OCI-LY7 (cell line): ENCODE measurements around the gene KCNK1. TPM values are rescaled to one million over a fixed set of nuclear protein-coding genes. Genes with fewer than 3 reads are reported as not detected.

Source experiments
- BruUV-seq: library from RNA; stranded (reverse); fragments of 400-500 nt; replicated peaks from 2 replicates; lab custom pipeline; 2021; lab: Mats Ljungman, UMichigan
- CTCF ChIA-PET: fragments of 300-600 bp; sonication (Branson Sonifier 250); formaldehyde crosslinking; loops from one replicate; lab custom pipeline; 2022; ENCODE audit warnings: antibody characterized with exemption; ENCODE audit not compliant: unreplicated experiment; lab: Charles Lee
- POLR2A ChIA-PET: fragments of 300-600 bp; sonication (Branson Sonifier 250); formaldehyde crosslinking; loops from one replicate; lab custom pipeline; 2022; ENCODE audit warnings: antibody characterized with exemption; lab: Charles Lee
- DNase-seq: peaks from one replicate; pipeline ENCODE4 v3.0.0-alpha.2; 2015; ENCODE audit warnings: low spot score
- H2AFZ ChIP-seq: fragments of 200-600 bp; sonication (generic), shearing (Covaris generic); 2 replicates; pipeline ENCODE4 v1.6.1; 2014; ENCODE audit warnings: mild to moderate bottlenecking, antibody characterized with exemption, low read length, moderate library complexity
- H3K27ac ChIP-seq: fragments of 200-600 bp; sonication (generic); 2 replicates; pipeline ENCODE4 v1.5.1; 2014; ENCODE audit warnings: mixed run types, low read depth, mild to moderate bottlenecking, moderate library complexity, low read length, inconsistent platforms; ENCODE audit not compliant: poor library complexity, severe bottlenecking
- H3K36me3 ChIP-seq: fragments of 200-600 bp; sonication (generic); 2 replicates; pipeline ENCODE4 v1.6.1; 2014; ENCODE audit warnings: mild to moderate bottlenecking, antibody characterized with exemption, low read length, moderate library complexity, mixed read lengths; ENCODE audit not compliant: insufficient read depth
- H3K4me1 ChIP-seq: fragments of 200-600 bp; sonication (generic); 2 replicates; pipeline ENCODE4 v1.5.1; 2014; ENCODE audit warnings: mild to moderate bottlenecking, low read length; ENCODE audit not compliant: insufficient read depth, poor library complexity, severe bottlenecking
- H3K4me2 ChIP-seq: fragments of 200-600 bp; sonication (generic); 2 replicates; pipeline ENCODE4 v1.6.1; 2014; ENCODE audit warnings: mild to moderate bottlenecking, low read length
- H3K4me3 ChIP-seq: fragments of 200-600 bp; sonication (generic); 2 replicates; pipeline ENCODE4 v1.5.1; 2014; ENCODE audit warnings: mild to moderate bottlenecking, low read depth, low read length; ENCODE audit not compliant: poor library complexity, severe bottlenecking
- H3K79me2 ChIP-seq: fragments of 200-600 bp; sonication (generic); 2 replicates; pipeline ENCODE4 v1.6.1; 2016; ENCODE audit warnings: low read depth, mild to moderate bottlenecking, low read length, moderate library complexity, mixed read lengths; ENCODE audit not compliant: insufficient read depth
- H3K9me2 ChIP-seq: fragments of 200-600 bp; sonication (generic); 2 replicates; pipeline ENCODE4 v1.6.1; 2016; ENCODE audit warnings: mild to moderate bottlenecking, low read length, mixed read lengths; ENCODE audit not compliant: insufficient read depth
- H3K9me3 ChIP-seq: fragments of 200-600 bp; sonication (generic); 2 replicates; pipeline ENCODE4 v1.6.1; 2014; ENCODE audit warnings: mild to moderate bottlenecking, mixed run types, low read length, mixed read lengths
- H4K20me1 ChIP-seq: fragments of 200-600 bp; sonication (generic); 2 replicates; pipeline ENCODE4 v1.6.1; 2014; ENCODE audit warnings: mild to moderate bottlenecking, antibody characterized with exemption, low read length, moderate library complexity, mixed read lengths; ENCODE audit not compliant: insufficient read depth
- CTCF ChIP-seq: fragments of 200-600 bp; sonication (generic); conservative IDR thresholded peaks from 2 replicates; pipeline ENCODE4 v1.5.1; 2014; ENCODE audit warnings: mild to moderate bottlenecking, antibody characterized with exemption, low read length, moderate library complexity, mixed read lengths
- EZH2phosphoT487 ChIP-seq: fragments of 200-600 bp; sonication (generic); IDR thresholded peaks from 2 replicates; pipeline ENCODE4 v1.6.1; 2018; ENCODE audit warnings: low read depth, borderline replicate concordance, mild to moderate bottlenecking, mixed run types, antibody characterized with exemption, low read length, moderate library complexity, mixed read lengths
- intact Hi-C: fragments of 100-400 bp; cut with micrococcal nuclease; formaldehyde crosslinking; loops from one replicate; pipeline ENCODE4 v1.10.0; 2022; ENCODE audit not compliant: unreplicated experiment
- total RNA-seq, 2 experiments: library from RNA; depleted of rRNA in 1 of 2; stranded (reverse); fragments of >200 nt in 1 of 2; shearing (Covaris generic) in 1 of 2; gene quantifications; 2 replicates each; pipeline ENCODE4 v1.2.3, GENCODE V29; 2014 to 2022

Gene KCNK1
- total RNA-seq, 2 experiments from 2014 or later, result not detected

- Histone ChIP-seq H3K79me2 (no peaks in the 10 kb centered on the region), H3K4me1 (no peaks in the 10 kb centered on the region), H4K20me1 (no peaks in the 10 kb centered on the region), H3K4me3 (no peak overlapping the region), H2AFZ (no peak overlapping the region), H3K27ac (no peak overlapping the region), H3K36me3 (no peaks in the 10 kb centered on the region), H3K9me2 (no peaks in the 10 kb centered on the region), H3K9me3 (no peaks in the 10 kb centered on the region), H3K4me2 (no peak overlapping the region)
- TF ChIP-seq CTCF (no peak), EZH2phosphoT487 (no peak)
- no TSS peak for BruUV-seq
- no peak for DNase-seq
- ChIA-PET POLR2A (no interaction called here), CTCF (no interaction called here)
- intact Hi-C loops, result no loop called here
These were observed 27.6 kb upstream of the KCNK1 start for GRCh38 chr1:233586301-233586700.

GRCh38 chr1:233587196-233587595 is 26.7 kb upstream of the KCNK1 start:
- no peak overlapping the region for H3K4me3 ChIP-seq
- H3K27ac ChIP-seq, result no peak overlapping the region
- no peaks in the 10 kb centered on the region for H3K9me3 ChIP-seq
- H4K20me1 ChIP-seq, result no peaks in the 10 kb centered on the region
- H3K4me2 ChIP-seq, result no peak overlapping the region
- TF ChIP-seq CTCF, result no peak
- CTCF ChIA-PET, result no interaction called here
- no peaks in the 10 kb centered on the region for H3K9me2 ChIP-seq
- DNase-seq, result no peak
- H3K79me2 ChIP-seq, result no peaks in the 10 kb centered on the region
- POLR2A ChIA-PET, result no interaction called here
- no TSS peak for BruUV-seq
- no peaks in the 10 kb centered on the region for H3K36me3 ChIP-seq
- no peak overlapping the region for H2AFZ ChIP-seq
- H3K4me1 ChIP-seq, result no peaks in the 10 kb centered on the region
- intact Hi-C loops, result no loop called here

- POLR2A ChIA-PET, result no interaction called here
- H3K4me2 ChIP-seq, result no peak overlapping the region
- no TSS peak for BruUV-seq
- no peaks in the 10 kb centered on the region for H3K9me3 ChIP-seq
- H4K20me1 ChIP-seq, result no peaks in the 10 kb centered on the region
- no peaks in the 10 kb centered on the region for H3K36me3 ChIP-seq
- no peaks in the 10 kb centered on the region for H3K9me2 ChIP-seq
- H3K79me2 ChIP-seq, result no peaks in the 10 kb centered on the region
- H3K4me1 ChIP-seq, result no peaks in the 10 kb centered on the region
- CTCF ChIA-PET, result no interaction called here
- H3K27ac ChIP-seq, result no peak overlapping the region
- H2AFZ ChIP-seq, result no peak overlapping the region
- DNase-seq, result no peak
- no peak for TF ChIP-seq CTCF
- no peak for TF ChIP-seq EZH2phosphoT487
- H3K4me3 ChIP-seq, result no peak overlapping the region
- intact Hi-C loops, result no loop called here
These were observed 25.7 kb upstream of the KCNK1 start for GRCh38 chr1:233587958-233588799.
